Sigmoid colon (tissue), 7 donors: ENCODE results near the gene NHLRC4. TPM values are rescaled to one million over a fixed set of nuclear protein-coding genes. Genes with fewer than 3 reads are reported as not detected.

Experiments used
- DNase-seq: peaks from one replicate; pipeline ENCODE4 v3.0.0-alpha.2; 2019
- H3K27ac ChIP-seq, 4 donors: fragments of 200-600 bp; sonication (generic); one replicate each; pipeline ENCODE4 v1.5.1; 2016 to 2019; ENCODE audit warnings: mild to moderate bottlenecking in 1 of 4
- H3K27me3 ChIP-seq, 3 donors: fragments of 200-600 bp; sonication (generic); one replicate each; pipeline ENCODE4 v1.5.1; 2019; ENCODE audit warnings: mild to moderate bottlenecking in 1 of 3
- H3K36me3 ChIP-seq, 4 donors: fragments of 200-600 bp; sonication (generic); one replicate each; pipeline ENCODE4 v1.5.1; 2016 to 2019
- H3K4me1 ChIP-seq, 4 donors: fragments of 200-600 bp; sonication (generic); one replicate each; pipeline ENCODE4 v1.5.1; 2017 to 2019
- H3K4me3 ChIP-seq, 4 donors: fragments of 200-600 bp; sonication (generic); one replicate each; pipeline ENCODE4 v1.5.1; 2017 to 2019; ENCODE audit warnings: mild to moderate bottlenecking in 2 of 4, moderate library complexity in 1 of 4
- H3K9me3 ChIP-seq, 4 donors: fragments of 200-600 bp in 3 of 4; sonication (generic) in 3 of 4; one replicate each; pipeline versions ENCODE4 v1.5.1 to v1.6.1; 2013 to 2019
- EP300 ChIP-seq, 4 donors: sonication (generic); formaldehyde crosslinking; IDR thresholded peaks; one replicate each; pipeline ENCODE4 v1.6.1; 2017; ENCODE audit warnings: antibody characterized with exemption in 4 of 4
- POLR2A ChIP-seq, 2 donors: fragments of 450-650 bp; IDR thresholded peaks; one replicate each; pipeline ENCODE4 v1.6.1; 2016; ENCODE audit warnings: antibody characterized with exemption in 2 of 2, mild to moderate bottlenecking in 2 of 2, moderate library complexity in 2 of 2
- POLR2AphosphoS5 ChIP-seq, 4 donors: sonication (generic); formaldehyde crosslinking; IDR thresholded peaks; one replicate each; pipeline ENCODE4 v1.6.1; 2017; ENCODE audit warnings: antibody characterized with exemption in 4 of 4
- WGBS, 2 donors: extraction: QIAGEN DNeasy Blood & Tissue Kit; methylation state at CpG; one replicate each; pipeline ENCODE4 v1.1.7; 2013; 5-methylcytosine and 5-hydroxymethylcytosine counted together
- intact Hi-C: fragments of 100-400 bp; cut with DNase I; formaldehyde crosslinking; loops from one replicate; pipeline ENCODE4 v1.15.1; 2023
- polyA plus RNA-seq, 3 donors: library from polyadenylated mRNA; stranded (reverse); fragments of 200-250 nt; gene quantifications; one replicate each; pipeline ENCODE4 v1.2.3, GENCODE V29; 2013
- total RNA-seq, 4 donors: library from RNA; depleted of rRNA; stranded (reverse); fragments of >200 nt; gene quantifications; one replicate each; pipeline ENCODE4 v1.1.0, GENCODE V29; 2016
- TF ChIP-seq, protein P1 (sequence below), 4 experiments: fragments of 450-650 bp in 3 of 4; fragments of 200-600 bp in 1 of 4; IDR thresholded peaks; one replicate each; pipeline ENCODE4 v1.5.1; 2016 to 2019; ENCODE audit warnings: antibody characterized with exemption in 4 of 4, mild to moderate bottlenecking in 3 of 4, moderate library complexity in 2 of 4
- donor health status: healthy with polysubstance abuse.
- donor health status: Bipolar disorder and iron deficiency.
- donor health status: healthy.

Gene NHLRC4
- total and polyA plus RNA-seq, 7 donors: 0.60 to 4.2 (median 1.5) TPM

DNA sequence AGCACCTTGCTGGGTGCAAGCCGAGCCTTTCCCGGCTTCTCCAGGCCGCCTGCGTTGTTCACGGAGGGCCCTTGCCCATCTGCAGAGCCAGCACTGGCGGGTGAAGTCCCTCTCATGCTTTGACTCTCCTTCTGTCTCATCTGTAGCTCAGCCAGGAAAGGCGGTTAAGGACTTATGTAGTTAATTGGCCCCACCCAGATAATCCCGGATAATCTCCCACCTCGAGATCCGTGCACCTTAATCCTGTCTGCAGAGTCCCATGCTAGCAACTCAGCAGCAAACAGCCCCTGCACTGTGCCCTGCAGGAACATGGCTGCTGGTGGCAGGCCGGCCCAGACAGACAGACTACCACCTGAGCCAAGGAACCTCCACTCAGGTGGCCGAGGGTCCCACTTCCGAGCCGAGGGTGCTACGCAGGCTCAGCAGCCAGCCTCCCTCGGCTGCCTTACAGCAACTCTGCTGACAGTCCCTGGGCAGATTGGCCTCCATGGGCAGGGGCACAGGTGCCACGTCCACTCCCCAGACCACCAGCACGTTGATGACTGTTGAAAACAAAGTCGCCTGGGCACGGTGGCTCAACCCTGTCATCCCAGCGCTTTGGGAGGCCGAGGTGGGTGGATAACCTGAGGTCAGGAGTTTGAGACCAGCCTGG, 40.0 kb downstream of the NHLRC4 start:
- Histone ChIP-seq H3K27ac (no peak overlapping the region), H3K9me3 (no peaks in the 10 kb centered on the region), H3K36me3 (no peaks in the 10 kb centered on the region), H3K27me3 (no peaks in the 10 kb centered on the region), H3K4me1 (peaks cover 0 to 7% (median 6%) of the 10 kb centered on the region in 4 donors), H3K4me3 (no peak overlapping the region)
- no peak for DNase-seq
- intact Hi-C loops: no loop called here
- 93 to 95% methylated on average over 22 of the region's 22 CpGs for WGBS, 2 donors
- no peak for TF ChIP-seq POLR2AphosphoS5 (IDR thresholded peaks at IDR 0.05)
- TF ChIP-seq EP300 (IDR thresholded peaks at IDR 0.05): no peak
- TF ChIP-seq, protein P1, sequence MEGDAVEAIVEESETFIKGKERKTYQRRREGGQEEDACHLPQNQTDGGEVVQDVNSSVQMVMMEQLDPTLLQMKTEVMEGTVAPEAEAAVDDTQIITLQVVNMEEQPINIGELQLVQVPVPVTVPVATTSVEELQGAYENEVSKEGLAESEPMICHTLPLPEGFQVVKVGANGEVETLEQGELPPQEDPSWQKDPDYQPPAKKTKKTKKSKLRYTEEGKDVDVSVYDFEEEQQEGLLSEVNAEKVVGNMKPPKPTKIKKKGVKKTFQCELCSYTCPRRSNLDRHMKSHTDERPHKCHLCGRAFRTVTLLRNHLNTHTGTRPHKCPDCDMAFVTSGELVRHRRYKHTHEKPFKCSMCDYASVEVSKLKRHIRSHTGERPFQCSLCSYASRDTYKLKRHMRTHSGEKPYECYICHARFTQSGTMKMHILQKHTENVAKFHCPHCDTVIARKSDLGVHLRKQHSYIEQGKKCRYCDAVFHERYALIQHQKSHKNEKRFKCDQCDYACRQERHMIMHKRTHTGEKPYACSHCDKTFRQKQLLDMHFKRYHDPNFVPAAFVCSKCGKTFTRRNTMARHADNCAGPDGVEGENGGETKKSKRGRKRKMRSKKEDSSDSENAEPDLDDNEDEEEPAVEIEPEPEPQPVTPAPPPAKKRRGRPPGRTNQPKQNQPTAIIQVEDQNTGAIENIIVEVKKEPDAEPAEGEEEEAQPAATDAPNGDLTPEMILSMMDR (IDR thresholded peaks at IDR 0.05): no peak
- no peak for TF ChIP-seq POLR2A (IDR thresholded peaks at IDR 0.05)

DNA sequence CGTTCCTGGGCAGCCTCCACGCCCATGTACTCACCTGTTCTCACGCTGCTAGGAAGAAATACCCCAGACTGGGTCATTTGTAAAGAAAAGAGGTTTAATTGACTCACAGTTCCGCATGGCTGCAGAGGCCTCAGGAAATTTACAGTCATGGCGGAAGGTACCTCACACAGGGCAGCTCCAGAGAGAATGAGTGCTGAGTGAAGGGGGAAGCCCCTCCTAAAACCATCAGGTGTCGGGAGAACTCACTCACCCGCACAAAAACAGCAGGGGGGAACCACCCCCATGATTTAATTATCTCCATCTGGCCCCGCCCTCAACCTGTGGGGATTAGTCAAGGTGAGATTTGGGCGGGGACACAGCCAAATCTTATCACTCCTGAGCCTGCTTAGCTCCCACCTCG, 41.2 kb downstream of the NHLRC4 start:
- intact Hi-C loops: no loop called here
- TF ChIP-seq POLR2AphosphoS5 (IDR thresholded peaks at IDR 0.05): no peak
- TF ChIP-seq POLR2A (IDR thresholded peaks at IDR 0.05): no peak
- TF ChIP-seq EP300 (IDR thresholded peaks at IDR 0.05): no peak
- TF ChIP-seq, protein P1 (IDR thresholded peaks at IDR 0.05): no peak
- no peak for DNase-seq
- 63 to 74% methylated on average over 10 of the region's 10 CpGs for WGBS, 2 donors
- Histone ChIP-seq H3K27me3 (no peaks in the 10 kb centered on the region), H3K4me1 (peaks cover 0 to 7% (median 6%) of the 10 kb centered on the region in 4 donors), H3K27ac (no peak overlapping the region), H3K36me3 (no peaks in the 10 kb centered on the region), H3K4me3 (no peak overlapping the region), H3K9me3 (no peaks in the 10 kb centered on the region)

DNA sequence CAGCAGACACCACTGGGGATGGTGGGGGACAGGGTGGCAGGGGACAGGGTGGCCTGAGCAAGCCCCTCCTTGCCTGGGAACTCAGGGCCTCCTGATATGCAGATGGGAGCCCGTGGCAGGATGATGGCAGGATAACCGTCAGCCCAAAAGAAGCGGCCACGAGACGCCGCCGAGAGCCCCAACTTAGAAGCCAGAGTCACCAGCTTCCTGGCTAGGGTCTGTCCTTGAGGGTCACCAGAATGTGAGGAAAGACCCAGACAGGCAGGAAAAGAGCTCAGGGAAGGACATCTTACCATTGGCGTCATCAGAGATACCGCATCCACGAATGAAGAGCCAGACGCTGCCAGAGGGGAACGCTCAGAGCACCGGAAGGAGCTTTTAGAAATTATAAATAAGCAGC, 42.5 kb downstream of the NHLRC4 start:
- Histone ChIP-seq H3K9me3 (no peaks in the 10 kb centered on the region), H3K4me3 (no peak overlapping the region), H3K27me3 (no peaks in the 10 kb centered on the region), H3K27ac (no peak overlapping the region), H3K36me3 (no peaks in the 10 kb centered on the region), H3K4me1 (peaks cover 0 to 7% (median 6%) of the 10 kb centered on the region in 4 donors)
- WGBS, 2 donors: 90 to 91% methylated on average over 13 of the region's 13 CpGs
- DNase-seq: no peak
- intact Hi-C loops: no loop called here
- TF ChIP-seq, protein P1 (IDR thresholded peaks at IDR 0.05): no peak
- TF ChIP-seq POLR2A (IDR thresholded peaks at IDR 0.05) (no peak), EP300 (IDR thresholded peaks at IDR 0.05) (no peak), POLR2AphosphoS5 (IDR thresholded peaks at IDR 0.05) (no peak)

DNA sequence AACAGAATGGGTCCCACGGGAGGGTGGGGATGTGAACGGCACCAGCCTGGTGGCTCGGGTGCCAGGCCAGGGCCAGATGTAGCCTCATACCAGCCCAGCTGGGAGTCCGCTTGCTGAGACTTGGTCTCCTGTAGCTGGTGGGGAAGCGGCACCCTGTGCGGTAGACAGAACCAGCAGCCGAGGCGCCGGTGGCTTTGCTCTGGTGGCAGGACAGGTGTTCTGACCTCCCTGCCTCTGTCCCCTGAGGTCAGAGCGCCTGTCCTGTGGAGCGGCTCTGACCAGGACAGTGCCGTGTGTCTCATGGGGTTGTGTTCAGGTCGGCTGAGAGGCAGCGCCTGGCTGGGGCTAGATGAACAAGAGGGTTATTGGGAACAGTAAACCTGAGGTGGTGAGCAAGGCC, 43.2 kb downstream of the NHLRC4 start:
- 76 to 84% methylated on average over 14 of the region's 14 CpGs for WGBS, 2 donors
- no peak for DNase-seq

More for the DNA sequence above, 43.2 kb downstream of the NHLRC4 start:
- TF ChIP-seq POLR2A (IDR thresholded peaks at IDR 0.05): no peak
- TF ChIP-seq POLR2AphosphoS5 (IDR thresholded peaks at IDR 0.05): no peak
- TF ChIP-seq, protein P1 (IDR thresholded peaks at IDR 0.05): no peak
- no peak for TF ChIP-seq EP300 (IDR thresholded peaks at IDR 0.05)
- Histone ChIP-seq H3K36me3 (no peaks in the 10 kb centered on the region), H3K4me3 (no peak overlapping the region), H3K27ac (no peak overlapping the region), H3K27me3 (no peaks in the 10 kb centered on the region), H3K9me3 (no peaks in the 10 kb centered on the region), H3K4me1 (peaks cover 0 to 7% (median 6%) of the 10 kb centered on the region in 4 donors)
- intact Hi-C loops: no loop called here
